K562 (cell line): ENCODE measurements around the gene PTRH1. TPM values are rescaled to one million over a fixed set of nuclear protein-coding genes. Genes with fewer than 3 reads are reported as not detected.
A peak's percentile ranks its signal among the peaks of the same experiment; 100 is the strongest.

Source experiments
- ATAC-seq: fragments of 200-7000 bp; cut with Tn5 transposase; 3 replicates; pipeline ENCODE4 v1.9.1; 2020; ENCODE audit warnings: moderate library complexity
- BruUV-seq: library from RNA; stranded (reverse); fragments of 400-500 nt; replicated peaks from 2 replicates; lab custom pipeline; 2021; lab: Mats Ljungman, UMichigan
- CTCF ChIA-PET: fragments of 300-600 bp; formaldehyde crosslinking; extraction: SDS; loops from one replicate; lab custom pipeline; 2021; ENCODE audit warnings: low intra/inter-chr PET ratio; lab: Yijun Ruan, JAX
- POLR2A ChIA-PET: fragments of 300-600, 350-650 bp; sonication (Branson Sonifier 250); formaldehyde crosslinking; extraction: SDS; loops from one replicate; lab custom pipeline; 2021; ENCODE audit warnings: antibody characterized with exemption, inconsistent platforms; lab: Yijun Ruan, JAX
- DNase-seq, 4 experiments: peaks; one replicate each; pipeline versions ENCODE4 v3.0.0 to v3.0.0-alpha.2; 2011 to 2018; ENCODE audit warnings: low spot score in 3 of 4, mixed read lengths in 3 of 4; ENCODE audit errors: extremely low read depth in 1 of 4
- FAIRE-seq: peaks from 2 replicates; lab custom pipeline; 2011; peaks lifted over from hg19 to GRCh38; lab: Jason Lieb, UNC
- H2AFZ ChIP-seq: 2 replicates; pipeline ENCODE4 v1.6.0; 2011; ENCODE audit warnings: low read depth, low read length, control low read depth, inconsistent platforms
- H3K27ac ChIP-seq: fragments of 200-600 bp; 3 replicates; pipeline ENCODE4 v1.8.0; 2011; ENCODE audit warnings: low read depth, mild to moderate bottlenecking, control low read depth, inconsistent platforms, low read length, moderate library complexity, mixed read lengths; ENCODE audit errors: extremely low read depth
- H3K27me3 ChIP-seq, 2 experiments: fragments of 300-600 bp in 1 of 2; 2 replicates in 1 of 2; 3 replicates in 1 of 2; pipeline versions ENCODE4 v1.6.0 to v1.8.0; 2011; ENCODE audit warnings: inconsistent platforms in 2 of 2, low read length in 2 of 2, mild to moderate bottlenecking in 1 of 2, mixed read lengths in 1 of 2, moderate library complexity in 1 of 2; ENCODE audit not compliant: control insufficient read depth in 2 of 2, insufficient read depth in 2 of 2
- H3K36me3 ChIP-seq: fragments of 300-600 bp; 3 replicates; pipeline ENCODE4 v1.8.0; 2011; ENCODE audit warnings: mild to moderate bottlenecking, low read length, inconsistent platforms; ENCODE audit not compliant: control insufficient read depth, insufficient read depth
- H3K4me1 ChIP-seq, 2 experiments: fragments of 200-600 bp in 1 of 2; replicated peaks in 1 of 2; 2 replicates in 1 of 2; 3 replicates in 1 of 2; pipeline versions ENCODE4 v1.5.1 to v1.8.0; 2011; ENCODE audit warnings: inconsistent platforms in 2 of 2, low read length in 2 of 2, mild to moderate bottlenecking in 1 of 2, mixed read lengths in 1 of 2, moderate library complexity in 1 of 2; ENCODE audit not compliant: control insufficient read depth in 2 of 2, insufficient read depth in 2 of 2
- H3K4me2 ChIP-seq: 2 replicates; pipeline ENCODE4 v1.6.1; 2011; ENCODE audit warnings: low read length, control low read depth, inconsistent platforms, mixed read lengths; ENCODE audit not compliant: insufficient read depth
- H3K4me3 ChIP-seq: fragments of 200-600 bp; sonication (generic), shearing (Covaris generic); 2 replicates; pipeline ENCODE4 v1.5.1; 2016; ENCODE audit warnings: control low read depth, inconsistent platforms
- H3K79me2 ChIP-seq: fragments of 200-600 bp; 3 replicates; pipeline ENCODE4 v1.8.0; 2011; ENCODE audit warnings: low read length, inconsistent platforms; ENCODE audit not compliant: control insufficient read depth, insufficient read depth
- H3K9ac ChIP-seq, 2 experiments: 2 replicates each; pipeline versions ENCODE4 v1.6.0 to v1.6.1; 2011; ENCODE audit warnings: low read depth in 2 of 2, low read length in 2 of 2, control low read depth in 1 of 2, inconsistent platforms in 1 of 2, mild to moderate bottlenecking in 1 of 2, mixed read lengths in 1 of 2; ENCODE audit not compliant: insufficient read depth in 1 of 2
- H3K9me1 ChIP-seq: one replicate; pipeline ENCODE4 v1.6.0; 2011; ENCODE audit warnings: inconsistent platforms, mild to moderate bottlenecking, low read length, moderate library complexity; ENCODE audit not compliant: control insufficient read depth, insufficient read depth
- H3K9me3 ChIP-seq: replicated peaks from 2 replicates; pipeline ENCODE4 v1.5.1; 2011; ENCODE audit warnings: low read depth, low read length, inconsistent platforms; ENCODE audit not compliant: control insufficient read depth, insufficient read depth
- H4K20me1 ChIP-seq: replicated peaks from 2 replicates; pipeline ENCODE4 v1.6.1; 2011; ENCODE audit warnings: low read length, inconsistent platforms, mixed read lengths; ENCODE audit not compliant: control insufficient read depth, insufficient read depth
- BCOR ChIP-seq: fragments of 450-650 bp; IDR thresholded peaks from 2 replicates; pipeline ENCODE4 v1.6.1; 2016
- ELK3 ChIP-seq: fragments of 450-650 bp; formaldehyde crosslinking; IDR thresholded peaks from 2 replicates; pipeline ENCODE4 v1.4.0; 2020; ENCODE audit warnings: mild to moderate bottlenecking
- NONO ChIP-seq, 2 experiments: fragments of 200-400 bp in 1 of 2; fragments of 450-650 bp in 1 of 2; formaldehyde crosslinking in 1 of 2; IDR thresholded peaks; 2 replicates each; pipeline ENCODE4 v1.6.1; 2017; ENCODE audit warnings: low read depth in 2 of 2, mild to moderate bottlenecking in 2 of 2, moderate library complexity in 2 of 2, low read length in 1 of 2
- PHF8 ChIP-seq: fragments of 200-600 bp; sonication (generic); IDR thresholded peaks from 2 replicates; pipeline ENCODE4 v1.6.1; 2012; ENCODE audit warnings: mixed run types, mild to moderate bottlenecking, inconsistent platforms, low read length, moderate library complexity, borderline replicate concordance
- SRSF3 ChIP-seq: fragments of 200-400 bp; formaldehyde crosslinking; IDR thresholded peaks from 2 replicates; pipeline ENCODE4 v1.6.1; 2016; ENCODE audit warnings: mild to moderate bottlenecking, low read length, moderate library complexity; ENCODE audit not compliant: insufficient read depth
- TARDBP ChIP-seq: fragments of 450-650 bp; IDR thresholded peaks from 2 replicates; pipeline ENCODE4 v1.6.1; 2016
- ZC3H11A ChIP-seq: IDR thresholded peaks from 2 replicates; pipeline ENCODE4 v1.6.1; 2012; ENCODE audit warnings: low read depth, low read length, improper control_type of control experiment
- ZNF146 ChIP-seq: IDR thresholded peaks from one replicate; pipeline ENCODE4 v1.6.1; 2018; ENCODE audit warnings: missing compliant biosample characterization; ENCODE audit not compliant: unreplicated experiment
- ZNF592 ChIP-seq: fragments of 450-650 bp; IDR thresholded peaks from 2 replicates; pipeline ENCODE4 v1.6.1; 2017; ENCODE audit warnings: antibody characterized with exemption, mild to moderate bottlenecking
- WGBS: fragments of 100-300 bp; shearing (Covaris generic); methylation state at CpG from one replicate; pipeline ENCODE4 v1.1.6; 2016; ENCODE audit warnings: low coverage, mixed read lengths; ENCODE audit not compliant: insufficient coverage; ENCODE audit errors: missing lambda C conversion rate; 5-methylcytosine and 5-hydroxymethylcytosine counted together
- in situ Hi-C: fragments of 300-500 bp; cut with MboI; formaldehyde crosslinking; loops from 4 replicates; pipeline ENCODE4 v1.15.0; 2018; ENCODE audit warnings: inconsistent platforms, mixed read lengths
- intact Hi-C: fragments of 100-400 bp; cut with micrococcal nuclease; formaldehyde crosslinking; loops from 2 replicates; pipeline ENCODE4 v1.14.2; 2022
- polyA plus RNA-seq, 8 experiments: library from polyadenylated mRNA; depleted of rRNA in 4 of 8; stranded (reverse) in 5 of 8; unstranded in 3 of 8; fragments of >200 nt; fragmentation: Nextera tagmentation in 2 of 8; fragmentation: Illumina TruSeq in 1 of 8; extraction: Ambion mirVana in 2 of 8; extraction: Trizol in 1 of 8; gene quantifications; 2 replicates each; pipeline versions ENCODE4 v1.2.1 to v1.2.3, GENCODE V29; 2011 to 2014; ENCODE audit warnings: inconsistent platforms in 1 of 8, missing spikeins in 1 of 8
- total RNA-seq, 7 experiments: library from RNA; depleted of rRNA in 6 of 7; stranded (reverse); fragments of >200 nt in 6 of 7; fragmentation: Illumina TruSeq in 2 of 7; extraction: Trizol in 2 of 7; gene quantifications; 2 replicates each; pipeline versions ENCODE4 v1.2.1 to v1.2.3, GENCODE V29; 2011 to 2021; ENCODE audit warnings: low replicate concordance in 1 of 7

PTRH1 gene
- total and polyA plus RNA-seq, 9 of the 15 experiments (the other 6 are each of a cell fraction or from before 2014, with no cell fraction given), result 0.63 to 43.1 (median 5.7) TPM

- no peak for TF ChIP-seq ELK3
- no peak for TF ChIP-seq ZC3H11A
- no peak for TF ChIP-seq ZNF146 (CRISPR knock-in tag)
- no peak for TF ChIP-seq PHF8
- no peak for TF ChIP-seq NONO (IDR thresholded peaks at IDR 0.05; ENCODE audit: low read depth in 2 of 2, low read length in 1 of 2)
- TF ChIP-seq, all 486 proteins: peak for 0
These were observed 14.8 kb upstream of the PTRH1 start (continued) for GRCh38 chr9:127730262-127730661.

GRCh38 chr9:127729522-127730256 lies 14.2 kb upstream of the PTRH1 start:
- Histone ChIP-seq H3K36me3 (no peaks in the 10 kb centered on the region), H3K27me3 (no peaks in the 10 kb centered on the region), H3K9me3 (no peaks in the 10 kb centered on the region), H3K4me1 (peaks cover 7 to 40% of the 10 kb centered on the region in 2 experiments), H3K9me1 (no peaks in the 10 kb centered on the region), H3K4me2 (no peak overlapping the region), H2AFZ (no peak overlapping the region), H4K20me1 (no peaks in the 10 kb centered on the region; the same call in 1 of the 2 replicates), H3K4me3 (no peak overlapping the region), H3K79me2 (peaks cover 4% of the 10 kb centered on the region; the same call in 2 of the 3 replicates), H3K27ac (no peak overlapping the region)
- 55% methylated on average over 16 of the region's 18 CpGs for WGBS
- POLR2A ChIA-PET, result interaction anchor here (0.6 to 1.8 kb wide), 5 partner anchors 10 to 47 kb away, joined by 3 to 5 read pairs (median 4); partner anchors contain the start of gene PTRH1
- FAIRE-seq (no peak), ATAC-seq (no peak)
- BruUV-seq, result no TSS peak
- in situ Hi-C loops, result loop anchor here (10.0 kb wide), 1 partner anchor 135 kb away; no protein-coding TSS in a partner anchor
- CTCF ChIA-PET, result no interaction called here
- TF ChIP-seq BCOR, result no peak
- no peak for TF ChIP-seq SRSF3
- no peak for TF ChIP-seq ZNF592
- no peak for TF ChIP-seq TARDBP
- TF ChIP-seq, all 486 proteins: peak for 0
- no peak for DNase-seq
- intact Hi-C loops, result loop anchor here (10.0 kb wide), 1 partner anchor 305 kb away; no protein-coding TSS in a partner anchor
- H3K9ac ChIP-seq, result peak overlapping the region in 1 of 2 experiments; percentile 41; a peak in 1 of 4 replicates
